OCI-LY1 (cell line): ENCODE measurements around the gene DPP6.
"Not testable (repeated sequence)": the region's sequence is repeated elsewhere in the genome, so short reads cannot be mapped to it uniquely, and the experiment has no call there.

ENCODE experiments used
- H2AFZ ChIP-seq: fragments of 200-600 bp; sonication (generic), shearing (Covaris generic); 2 replicates; pipeline ENCODE4 v1.6.0; 2014; ENCODE audit warnings: antibody characterized with exemption, mild to moderate bottlenecking, low read length
- H3F3A ChIP-seq: fragments of 200-600 bp; sonication (generic), shearing (Covaris generic); 2 replicates; pipeline ENCODE4 v1.6.0; 2014; ENCODE audit warnings: mild to moderate bottlenecking, antibody characterized with exemption, low read length, moderate library complexity; ENCODE audit not compliant: insufficient read depth
- H3K27ac ChIP-seq: fragments of 200-600 bp; sonication (generic); 2 replicates; pipeline ENCODE4 v1.5.1; 2014; ENCODE audit warnings: low read length, mixed run types, mild to moderate bottlenecking, low read depth; ENCODE audit not compliant: poor library complexity, severe bottlenecking
- H3K27me3 ChIP-seq: fragments of 200-600 bp; sonication (generic); 2 replicates; pipeline ENCODE4 v1.6.0; 2014; ENCODE audit warnings: antibody characterized with exemption, mild to moderate bottlenecking, low read length, moderate library complexity; ENCODE audit not compliant: insufficient read depth
- H3K36me3 ChIP-seq: fragments of 200-600 bp; sonication (generic); 2 replicates; pipeline ENCODE4 v1.6.1; 2014; ENCODE audit warnings: mild to moderate bottlenecking, antibody characterized with exemption, low read length, moderate library complexity, mixed read lengths; ENCODE audit not compliant: insufficient read depth
- H3K4me1 ChIP-seq: fragments of 200-600 bp; sonication (generic); 2 replicates; pipeline ENCODE4 v1.5.1; 2014; ENCODE audit warnings: mild to moderate bottlenecking, low read length, moderate library complexity; ENCODE audit not compliant: insufficient read depth, severe bottlenecking
- H3K4me2 ChIP-seq: fragments of 200-600 bp; sonication (generic), shearing (Covaris generic); 2 replicates; pipeline ENCODE4 v1.6.1; 2014; ENCODE audit warnings: low read length
- H3K4me3 ChIP-seq: fragments of 200-600 bp; sonication (generic); 2 replicates; pipeline ENCODE4 v1.5.1; 2014; ENCODE audit warnings: low read length, low read depth, mild to moderate bottlenecking, mixed read lengths; ENCODE audit not compliant: poor library complexity, severe bottlenecking
- H3K79me2 ChIP-seq: fragments of 200-600 bp; shearing (Covaris generic); 2 replicates; pipeline ENCODE4 v1.6.1; 2016; ENCODE audit warnings: mixed run types, low read length, mixed read lengths; ENCODE audit not compliant: insufficient read depth
- H3K9ac ChIP-seq: fragments of 200-600 bp; sonication (generic), shearing (Covaris generic); 2 replicates; pipeline ENCODE4 v1.6.1; 2014; ENCODE audit warnings: mild to moderate bottlenecking, low read length, mixed read lengths
- H3K9me2 ChIP-seq: fragments of 200-600 bp; sonication (generic), shearing (Covaris generic); 2 replicates; pipeline ENCODE4 v1.6.1; 2014; ENCODE audit warnings: low read depth, mild to moderate bottlenecking, low read length, mixed read lengths
- H3K9me3 ChIP-seq: fragments of 200-600 bp; shearing (Covaris generic); 2 replicates; pipeline ENCODE4 v1.6.1; 2014; ENCODE audit warnings: low read length, mixed read lengths
- H4K20me1 ChIP-seq: fragments of 200-600 bp; sonication (generic), shearing (Covaris generic); 2 replicates; pipeline ENCODE4 v1.6.0; 2016; ENCODE audit warnings: mild to moderate bottlenecking, low read length; ENCODE audit not compliant: insufficient read depth

Gene DPP6

DNA sequence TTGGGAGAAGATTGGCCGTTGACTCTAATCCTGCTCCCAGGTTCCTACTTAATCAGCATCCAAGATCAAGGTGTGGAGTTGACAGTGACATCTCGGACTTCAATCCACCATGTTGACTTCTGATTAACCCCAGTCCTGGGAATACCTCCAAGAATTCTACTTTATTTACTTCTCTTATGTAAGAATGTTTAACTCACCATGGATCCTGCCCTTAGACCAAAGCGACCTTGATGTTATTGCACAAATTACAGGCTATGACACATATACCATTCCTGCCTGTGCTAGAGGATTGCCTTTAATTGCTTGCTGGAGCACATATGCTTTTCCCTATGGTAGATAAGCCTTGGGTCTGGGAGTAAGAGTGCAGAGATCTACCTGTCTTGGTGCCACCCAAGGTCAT is 28.1 kb downstream of the DPP6 start:
- H4K20me1 ChIP-seq, H3K4me1 ChIP-seq, H3K27ac ChIP-seq, H3K9ac ChIP-seq, H3K9me2 ChIP-seq, H3K4me3 ChIP-seq, H3F3A ChIP-seq, H3K4me2 ChIP-seq, H3K36me3 ChIP-seq, H3K9me3 ChIP-seq, H3K79me2 ChIP-seq, H2AFZ ChIP-seq, H3K27me3 ChIP-seq: not testable (repeated sequence)

DNA sequence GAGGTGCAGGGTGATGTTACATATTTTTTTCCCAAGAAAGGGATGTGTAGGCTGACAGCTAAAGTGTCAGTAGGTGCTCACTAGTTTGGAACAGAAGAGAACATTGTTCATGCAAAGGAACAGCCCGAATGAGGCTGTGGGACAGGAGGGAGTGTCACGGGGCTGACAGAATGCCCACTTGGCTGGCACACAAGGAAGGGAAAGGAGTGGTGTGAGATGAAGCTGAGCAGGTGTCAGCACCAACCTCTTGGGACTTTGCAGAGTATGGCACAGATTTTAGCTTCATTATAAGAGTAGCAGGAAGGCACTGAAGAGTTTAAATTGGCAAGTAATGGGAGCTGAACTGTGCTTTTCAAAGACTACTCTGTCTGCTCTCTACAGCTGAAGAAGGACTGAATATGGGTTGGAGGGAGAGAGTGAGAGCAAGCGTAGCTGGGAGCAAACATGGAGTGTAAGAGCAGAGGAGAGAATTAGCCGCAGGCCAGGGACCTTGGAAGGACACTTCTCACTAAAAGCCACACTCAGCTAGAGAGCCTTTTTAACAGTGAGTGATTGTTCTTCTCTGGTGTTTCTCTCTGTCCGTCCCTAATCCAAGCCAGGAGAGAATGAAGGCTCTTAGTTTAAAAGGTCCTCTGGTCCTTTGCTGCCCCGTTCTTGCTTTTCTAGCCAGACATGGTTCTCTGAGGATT is 35.0 kb downstream of the DPP6 start:
- not testable (repeated sequence) for H3K27me3 ChIP-seq, H3K4me3 ChIP-seq, H3K4me2 ChIP-seq, H3K79me2 ChIP-seq, H3K9me3 ChIP-seq, H3K36me3 ChIP-seq, H4K20me1 ChIP-seq, H3K9me2 ChIP-seq, H3K9ac ChIP-seq, H3K27ac ChIP-seq, H3K4me1 ChIP-seq, H2AFZ ChIP-seq, H3F3A ChIP-seq

- H3K4me3 ChIP-seq, H3K4me2 ChIP-seq, H3K27me3 ChIP-seq, H3K36me3 ChIP-seq, H2AFZ ChIP-seq, H3K79me2 ChIP-seq, H3K9me3 ChIP-seq, H3K9ac ChIP-seq, H3F3A ChIP-seq, H3K9me2 ChIP-seq, H3K4me1 ChIP-seq, H3K27ac ChIP-seq, H4K20me1 ChIP-seq: not testable (repeated sequence)
These were observed 39.9 kb downstream of the DPP6 start for GRCh38 chr7:154092093-154092492.

DNA sequence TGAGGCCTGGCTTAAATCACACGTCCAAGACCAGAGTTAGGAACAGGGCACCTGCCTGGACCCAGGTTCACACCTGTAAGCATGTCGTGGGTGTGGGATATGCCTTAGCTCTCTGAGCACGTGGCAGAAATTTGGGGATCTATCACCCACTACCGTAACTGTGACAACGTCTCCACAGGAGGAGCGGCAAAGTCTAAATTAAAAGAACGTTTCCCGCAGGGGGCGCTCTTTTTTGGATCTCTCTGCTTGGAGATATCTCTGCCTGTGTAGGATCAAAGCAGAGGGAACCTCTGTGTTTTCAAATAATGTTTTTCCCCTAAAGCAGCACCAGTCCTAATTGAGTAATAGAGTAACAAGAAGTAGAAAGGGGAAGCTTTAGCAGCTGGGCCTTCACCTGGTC is 43.0 kb downstream of the DPP6 start:
- H3K9ac ChIP-seq, H3K27me3 ChIP-seq, H3K4me3 ChIP-seq, H3K9me3 ChIP-seq, H3K4me2 ChIP-seq, H3K79me2 ChIP-seq, H3K9me2 ChIP-seq, H3K36me3 ChIP-seq, H4K20me1 ChIP-seq, H2AFZ ChIP-seq, H3K4me1 ChIP-seq, H3F3A ChIP-seq, H3K27ac ChIP-seq: not testable (repeated sequence)

DNA sequence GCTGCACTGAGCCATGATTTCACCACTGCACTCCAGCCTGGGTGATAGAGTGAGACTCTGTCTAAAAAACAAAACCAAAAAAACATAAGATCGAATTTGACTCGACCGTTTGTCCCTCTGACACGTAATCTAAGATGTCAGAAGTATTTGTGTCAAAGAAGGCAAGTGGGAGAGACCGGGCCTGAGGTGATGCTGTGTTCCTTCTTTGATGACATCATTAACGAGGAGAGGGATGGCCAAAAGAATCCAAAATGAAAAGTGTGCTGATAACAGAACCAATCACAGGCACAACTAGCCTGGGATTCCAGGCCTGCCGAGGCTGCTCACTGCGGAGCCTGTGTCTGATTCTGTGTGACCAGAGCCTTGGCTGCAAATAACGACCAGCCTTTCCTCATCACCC is 52.9 kb downstream of the DPP6 start:
- not testable (repeated sequence) for H3K4me2 ChIP-seq, H3F3A ChIP-seq, H4K20me1 ChIP-seq, H3K36me3 ChIP-seq, H2AFZ ChIP-seq, H3K9me3 ChIP-seq, H3K27me3 ChIP-seq, H3K9me2 ChIP-seq, H3K4me1 ChIP-seq, H3K4me3 ChIP-seq, H3K27ac ChIP-seq, H3K9ac ChIP-seq, H3K79me2 ChIP-seq

GRCh38 chr7:154109615-154110014 is 57.4 kb downstream of the DPP6 start:
- H3K4me1 ChIP-seq, H3K9me2 ChIP-seq, H3K4me2 ChIP-seq, H3K36me3 ChIP-seq, H3K9ac ChIP-seq, H3F3A ChIP-seq, H2AFZ ChIP-seq, H3K27me3 ChIP-seq, H3K27ac ChIP-seq, H4K20me1 ChIP-seq, H3K9me3 ChIP-seq, H3K4me3 ChIP-seq, H3K79me2 ChIP-seq: not testable (repeated sequence)

DNA sequence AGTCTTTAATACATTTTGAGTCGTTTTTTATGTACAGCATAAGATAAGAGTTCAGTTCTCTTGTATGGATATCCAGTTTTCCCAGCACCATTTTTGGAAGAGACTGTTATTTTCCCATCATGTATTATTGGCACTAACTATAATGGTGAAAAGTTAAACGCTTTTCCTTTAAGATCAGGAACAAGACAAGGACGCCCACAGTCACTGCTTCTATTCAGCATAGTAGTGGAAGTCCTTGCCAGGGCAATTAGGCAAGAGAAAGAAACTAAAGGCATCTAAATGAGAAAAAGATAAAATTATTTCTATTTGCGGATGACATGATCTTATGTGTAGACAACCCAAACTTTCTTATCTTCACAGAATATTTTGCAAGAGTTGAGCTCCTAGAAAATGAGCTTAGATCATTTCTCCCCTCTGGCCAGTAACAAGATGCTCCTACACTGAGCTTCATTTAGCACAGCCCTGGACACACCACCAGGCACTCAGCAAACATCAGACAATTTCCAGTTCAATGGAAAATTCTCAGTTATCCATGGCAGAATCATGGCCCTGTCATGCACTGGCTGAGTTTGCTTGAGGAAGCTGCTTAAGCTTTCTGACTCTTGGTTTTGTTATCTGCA is 61.6 kb downstream of the DPP6 start:
- not testable (repeated sequence) for H3K79me2 ChIP-seq, H3K36me3 ChIP-seq, H3K27ac ChIP-seq, H2AFZ ChIP-seq, H3K4me2 ChIP-seq, H3F3A ChIP-seq, H4K20me1 ChIP-seq, H3K9ac ChIP-seq, H3K27me3 ChIP-seq, H3K4me1 ChIP-seq, H3K9me3 ChIP-seq, H3K4me3 ChIP-seq, H3K9me2 ChIP-seq
